HG03565 (cell line): Measurements from ENCODE around the gene ACVR1.
"Not testable (repeated sequence)": the region's sequence is repeated elsewhere in the genome, so short reads cannot be mapped to it uniquely, and the experiment has no call there.

Experiments used
- ATAC-seq: cut with Tn5 transposase; IDR thresholded peaks from one replicate; pipeline ENCODE4 v1.9.1; 2021; ENCODE audit warnings: mild to moderate bottlenecking, moderate library complexity; ENCODE audit not compliant: unreplicated experiment

The ACVR1 gene

GRCh38 chr2:157830696-157831570 lies 45.2 kb downstream of the ACVR1 start:
- ATAC-seq = no peak

DNA sequence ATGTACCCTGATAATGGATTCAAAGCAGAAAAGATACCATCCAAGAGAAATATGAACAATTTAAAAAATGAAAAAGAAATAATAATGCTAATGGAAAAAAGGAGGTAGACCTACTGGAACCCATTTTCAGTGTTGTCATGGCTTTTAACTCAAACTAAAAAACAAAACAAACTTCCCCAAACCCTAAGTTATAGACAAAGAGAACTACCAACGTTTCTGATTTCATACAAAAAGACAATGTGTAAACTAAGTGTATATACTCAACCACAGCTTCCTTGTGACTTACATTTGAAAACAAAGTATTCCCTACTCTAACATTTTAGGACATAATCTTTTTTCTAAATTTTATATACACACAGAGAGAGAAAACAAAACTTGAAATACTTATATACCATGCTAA lies 45.9 kb downstream of the ACVR1 start:
- ATAC-seq = no peak

GRCh38 chr2:157827377-157827776 lies 48.8 kb downstream of the ACVR1 start:
- ATAC-seq = no peak

DNA sequence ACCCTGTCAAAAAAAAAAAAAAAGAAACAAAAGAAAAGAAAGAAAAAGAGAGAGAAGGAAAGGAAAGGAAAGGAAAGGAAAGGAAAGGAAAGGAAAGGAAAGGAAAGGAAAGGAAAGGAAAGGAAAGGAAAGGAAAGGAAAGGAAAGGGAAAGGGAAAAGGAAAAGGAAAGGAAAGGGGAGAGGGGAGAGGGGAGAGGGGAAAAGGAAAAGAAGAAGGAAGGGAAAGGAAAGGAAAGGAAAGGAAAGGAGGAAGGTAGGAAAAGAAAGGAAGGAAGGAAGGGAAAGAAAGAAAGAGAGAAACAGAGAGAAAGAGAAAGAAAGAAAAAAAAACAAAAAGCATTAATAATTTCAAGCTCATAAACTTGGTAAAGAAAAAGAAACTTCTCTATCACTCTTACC lies 49.5 kb downstream of the ACVR1 start:
- not testable (repeated sequence) for ATAC-seq

GRCh38 chr2:157825885-157826284 lies 50.2 kb downstream of the ACVR1 start:
- no peak for ATAC-seq

- no peak for ATAC-seq
These were observed 53.1 kb downstream of the ACVR1 start for GRCh38 chr2:157822993-157823392.

DNA sequence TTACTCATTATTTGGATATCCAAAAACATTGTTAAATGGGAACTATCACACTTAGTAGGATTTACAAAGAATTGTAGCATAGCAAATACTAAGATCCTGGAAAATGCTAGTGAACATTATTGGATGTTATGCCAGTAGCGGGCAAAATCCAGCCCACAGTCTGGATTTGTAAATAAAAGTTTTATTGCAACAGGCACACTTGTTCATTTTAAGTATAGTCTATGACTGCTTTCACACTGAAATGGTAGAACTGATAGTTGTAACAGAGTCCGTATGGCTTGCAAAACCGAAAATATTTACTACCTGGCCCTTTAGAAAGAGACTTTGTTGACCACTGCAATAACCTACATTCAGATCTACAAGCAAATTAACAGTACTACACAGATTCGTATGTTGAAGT lies 53.6 kb downstream of the ACVR1 start:
- no peak for ATAC-seq

GRCh38 chr2:157821519-157822131 lies 54.5 kb downstream of the ACVR1 start:
- ATAC-seq = no peak

DNA sequence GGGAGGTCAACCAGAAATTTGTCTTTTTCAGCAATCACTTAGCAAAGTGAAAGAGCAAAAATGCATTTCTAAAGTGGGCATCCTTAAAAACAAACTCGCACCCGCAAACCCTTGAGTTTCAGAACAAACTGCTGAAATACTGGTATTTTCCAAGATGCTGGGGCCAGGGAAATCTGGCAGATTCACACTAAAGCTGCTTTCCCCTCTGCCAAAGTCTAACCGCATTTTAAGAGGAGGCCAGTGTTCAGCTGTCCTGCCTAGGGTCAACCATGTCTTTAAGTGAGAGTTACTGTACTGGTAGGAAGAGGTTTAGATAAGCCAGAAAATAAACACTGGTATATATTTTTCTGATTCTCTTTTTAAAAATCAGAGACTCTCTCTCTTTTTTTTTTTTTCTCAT lies 55.9 kb downstream of the ACVR1 start:
- no peak for ATAC-seq

DNA sequence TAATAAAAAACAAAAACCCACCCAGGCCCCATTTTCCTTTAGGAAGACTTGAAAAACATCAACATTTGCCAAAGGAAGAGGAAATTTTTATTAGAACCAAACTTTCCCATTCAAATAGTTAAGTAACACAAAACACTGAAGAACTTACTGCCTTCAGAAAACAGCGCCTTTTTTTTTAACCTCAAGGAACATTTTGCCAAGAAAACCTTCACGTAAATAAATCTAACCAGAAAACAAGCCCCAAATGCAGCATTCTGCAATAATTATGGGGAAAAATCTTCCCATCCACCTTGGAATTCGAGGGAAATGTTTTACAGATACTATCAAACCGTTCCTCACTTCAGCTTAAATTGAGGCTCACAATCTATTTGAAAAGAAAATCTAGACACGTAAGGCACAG lies 56.4 kb downstream of the ACVR1 start:
- no peak for ATAC-seq

DNA sequence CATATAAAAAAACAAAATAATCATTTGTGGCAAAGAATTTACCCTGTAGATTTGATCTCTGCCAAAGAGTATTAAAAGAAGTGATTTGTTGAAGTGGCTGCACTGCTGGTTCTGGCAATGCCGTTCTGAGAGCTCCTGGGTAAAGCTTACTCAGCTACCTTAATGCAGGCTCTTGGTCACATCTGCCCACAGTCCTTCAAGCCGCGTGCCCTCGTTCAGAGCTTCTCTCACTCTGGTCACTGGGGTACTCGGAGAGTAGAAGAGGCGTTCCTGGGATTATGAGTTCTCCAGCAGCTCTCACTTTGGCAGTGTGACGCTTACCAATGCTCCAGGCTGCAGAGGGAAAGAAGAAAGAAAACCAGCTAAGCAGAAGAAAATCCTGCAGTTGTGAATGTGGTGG lies 57.9 kb downstream of the ACVR1 start:
- no peak for ATAC-seq

GRCh38 chr2:157815421-157815820 lies 60.7 kb downstream of the ACVR1 start:
- no peak for ATAC-seq

DNA sequence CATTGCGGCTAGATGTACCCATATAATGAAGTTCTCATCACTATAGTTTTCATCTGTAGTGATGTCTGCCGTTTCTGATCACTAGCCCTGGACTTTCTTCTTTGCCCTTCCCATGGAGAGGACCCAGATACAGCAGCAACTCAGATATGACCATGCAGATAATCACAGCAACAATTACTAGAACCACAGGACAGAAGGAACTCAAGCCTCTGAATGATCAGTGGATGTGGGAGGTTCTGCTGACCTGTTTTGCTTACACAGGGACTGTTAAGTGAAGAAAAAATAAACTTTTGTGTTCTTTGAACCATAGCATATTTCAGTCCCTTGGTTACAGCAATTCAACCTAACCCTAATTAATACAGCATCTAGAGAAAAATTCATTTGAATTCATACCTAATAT lies 62.7 kb downstream of the ACVR1 start:
- ATAC-seq = no peak

DNA sequence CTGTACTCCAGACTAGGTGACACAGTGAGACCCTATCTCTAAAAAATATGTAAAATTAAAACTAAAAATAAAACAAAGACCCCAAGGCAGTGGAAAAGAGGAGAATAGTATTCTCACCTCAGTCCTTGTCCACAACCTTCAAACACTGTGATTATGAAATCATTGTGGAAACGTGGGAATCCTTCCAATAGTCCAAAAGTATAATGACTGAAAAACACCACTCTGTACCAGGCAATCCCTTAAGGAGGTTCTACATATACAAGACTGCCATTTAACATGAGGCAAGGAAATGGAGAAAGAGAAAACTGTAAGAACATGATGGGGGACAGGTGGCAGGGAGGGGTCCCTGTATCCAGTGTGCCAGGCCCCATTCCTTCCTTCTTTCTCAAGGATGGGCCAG lies 66.1 kb downstream of the ACVR1 start:
- ATAC-seq = no peak

DNA sequence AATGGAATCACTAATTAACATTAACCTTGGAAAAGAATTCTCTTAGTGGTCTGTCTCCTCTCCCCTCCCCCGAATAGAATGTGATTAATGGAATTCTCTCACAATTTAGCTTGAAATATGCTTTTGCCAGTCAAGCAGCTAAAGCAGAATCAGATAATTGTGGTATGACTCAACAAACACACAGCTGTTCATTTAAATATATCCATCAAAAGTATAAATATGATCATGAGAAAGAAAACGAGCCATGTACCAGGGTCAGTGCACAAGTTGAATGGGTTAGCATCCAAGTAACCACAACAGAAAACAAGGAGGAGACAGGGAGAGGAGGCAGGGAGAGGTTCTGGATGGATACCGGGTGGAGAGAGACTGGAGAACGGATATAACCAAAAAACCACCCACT lies 66.9 kb downstream of the ACVR1 start:
- no peak for ATAC-seq

- ATAC-seq = no peak
These were observed 67.7 kb downstream of the ACVR1 start for GRCh38 chr2:157808421-157808820.

DNA sequence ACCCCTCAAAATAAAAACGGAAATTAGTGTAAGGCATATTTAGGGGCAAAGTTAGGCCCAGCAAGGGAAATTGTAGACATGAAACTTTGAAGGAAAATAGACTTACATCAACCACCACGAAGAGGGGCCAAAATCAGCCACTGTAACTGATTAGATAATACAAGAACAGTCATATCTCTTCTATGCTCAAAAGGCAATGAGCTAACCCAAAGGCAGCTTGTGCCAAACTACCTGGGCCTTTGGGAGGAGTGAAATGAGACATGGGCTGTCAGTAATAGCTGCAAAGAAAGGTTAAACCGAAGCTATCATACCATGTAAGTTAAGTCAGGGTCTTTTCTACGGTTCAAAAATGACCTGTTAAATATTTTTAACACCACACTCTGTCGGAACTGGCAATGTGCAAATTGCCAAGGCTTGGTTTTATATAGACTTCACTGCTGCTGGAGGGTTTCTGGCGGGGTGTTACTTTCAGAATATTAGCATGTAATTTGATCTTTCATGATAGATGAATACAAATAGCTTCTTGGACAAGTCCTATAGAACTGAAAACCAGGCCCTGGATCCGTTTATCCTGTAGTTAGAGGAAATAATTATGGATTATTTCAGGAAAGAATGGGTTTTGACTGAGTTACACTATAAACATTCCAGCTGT lies 69.6 kb downstream of the ACVR1 start:
- no peak for ATAC-seq

DNA sequence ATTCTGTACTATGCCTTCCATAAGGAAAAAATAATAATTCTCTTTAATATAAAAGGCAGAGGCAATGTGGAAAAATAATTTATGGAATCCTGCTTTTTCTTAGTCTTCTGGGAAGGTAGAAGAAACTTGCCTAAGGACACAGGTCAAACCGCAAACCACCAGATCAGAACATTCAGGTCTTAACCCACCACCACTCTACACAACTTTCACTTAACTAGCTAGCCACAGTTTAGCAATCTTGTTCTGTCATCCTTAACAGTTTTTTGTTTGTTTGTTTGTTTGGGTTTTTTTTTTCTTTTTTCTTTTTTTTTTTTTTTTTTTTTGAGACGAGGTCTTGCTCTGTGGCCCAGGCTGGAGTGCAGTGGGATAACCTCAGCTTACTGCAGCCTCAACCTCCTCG lies 70.6 kb downstream of the ACVR1 start:
- ATAC-seq = no peak

- no peak for ATAC-seq
These were observed 71.8 kb downstream of the ACVR1 start for GRCh38 chr2:157804355-157804754.

- ATAC-seq = no peak
These were observed 72.2 kb downstream of the ACVR1 start for GRCh38 chr2:157803952-157804351.

- no peak for ATAC-seq
These were observed 72.7 kb downstream of the ACVR1 start for GRCh38 chr2:157803476-157803875.
